ENCODE results near the gene REPIN1.

Gene REPIN1

DNA sequence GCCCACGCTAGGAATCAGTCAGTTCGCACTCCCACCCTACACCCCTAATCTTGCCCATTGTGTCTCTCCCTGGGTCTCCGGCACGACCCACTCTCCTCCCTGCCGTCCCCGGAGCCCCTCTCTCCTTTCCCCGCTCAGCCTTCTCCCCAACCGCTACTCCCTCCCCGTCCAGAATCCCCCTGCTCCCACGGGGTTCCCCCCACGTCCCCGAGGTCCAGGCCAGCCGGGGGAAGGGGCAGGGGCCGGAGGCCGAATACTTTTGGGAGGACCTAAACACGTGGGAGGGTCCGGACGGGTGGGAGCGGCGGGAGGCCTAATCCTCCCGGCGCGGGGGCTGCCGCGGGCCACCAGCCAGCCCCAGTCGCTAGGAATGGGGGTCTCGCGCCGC lies 27.8 kb upstream of the REPIN1 start:
- no peak for TF ChIP-seq POLR2AphosphoS5 (IDR thresholded peaks at IDR 0.05; ENCODE audit: borderline replicate concordance, low read depth, low read length)
- TF ChIP-seq EZH2 (IDR thresholded peaks at IDR 0.05) = no peak
- no peak for TF ChIP-seq FOXP2 (optimal IDR thresholded peaks at IDR 0.05; ENCODE audit: control extremely low read depth, extremely low read length, insufficient read depth)
- H3K9me3 ChIP-seq (ENCODE audit: low read depth, low read length) = no peaks in the 10 kb centered on the region; the same call in 1 of the 2 replicates
- no peak overlapping the region for H3K9ac ChIP-seq (ENCODE audit: insufficient read length)
- no peak for DNase-seq (ENCODE audit: low read depth, low spot score)
- H3K4me3 ChIP-seq = no peak overlapping the region
- H3K27ac ChIP-seq = no peak overlapping the region
- no peaks in the 10 kb centered on the region for H3K36me3 ChIP-seq (ENCODE audit: insufficient read depth, low read length)

DNA sequence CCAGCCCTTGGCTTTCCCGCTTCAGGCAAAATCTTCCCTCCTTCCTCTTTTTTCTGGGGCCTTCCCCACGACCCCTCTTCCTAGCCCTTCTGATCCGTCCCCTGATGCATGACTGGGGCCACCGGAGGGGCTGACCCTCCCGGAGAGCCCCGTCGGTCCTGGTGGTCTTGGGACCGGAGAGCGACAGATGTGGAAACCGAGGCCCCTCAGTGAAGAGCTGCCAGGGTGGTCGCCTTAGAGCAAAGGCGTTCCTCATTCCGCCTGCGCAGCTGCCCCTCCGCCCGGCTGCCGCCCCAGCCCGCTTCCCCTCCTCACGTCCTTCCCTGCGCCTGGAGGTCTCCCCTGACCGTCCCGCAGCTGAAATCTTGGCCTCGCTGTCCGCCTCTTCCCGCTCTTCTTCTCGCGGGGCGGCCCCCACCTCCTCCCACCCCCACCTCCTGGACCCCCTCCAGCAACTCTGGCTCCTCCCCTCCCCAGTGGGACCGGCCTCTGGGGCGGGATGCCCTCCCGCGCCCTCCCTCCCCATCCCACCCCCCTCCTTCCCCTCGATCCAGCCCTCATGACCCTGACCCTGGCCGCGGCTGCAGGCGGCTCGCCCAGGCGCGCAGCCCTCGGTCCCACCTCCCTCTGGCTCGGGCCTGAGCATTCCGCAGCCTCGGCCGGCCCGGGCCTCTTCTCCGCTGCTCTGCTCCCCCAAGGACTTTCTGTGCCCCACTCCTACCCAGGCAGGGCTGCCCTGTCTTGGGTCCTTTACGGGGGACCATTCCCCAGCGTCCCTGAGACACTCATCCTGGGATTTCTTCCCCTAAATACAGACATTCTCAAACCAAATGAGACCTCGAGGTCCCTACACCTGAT lies 27.1 kb upstream of the REPIN1 start, which contains the start of gene RARRES2:
Gene RARRES2, minus strand, starts transcription at position 367 of the 858 bp plus-strand sequence. CDS start 1,020 bp downstream, outside the sequence.
- H3K9ac ChIP-seq (ENCODE audit: insufficient read length) = no peak within 1 kb of the TSS
- DNase-seq (ENCODE audit: low read depth, low spot score) = no peak
- no peak within 1 kb of the TSS for H3K27ac ChIP-seq
- no peaks in the 10 kb centered on the region; the same call in 1 of the 2 replicates for H3K9me3 ChIP-seq (ENCODE audit: low read depth, low read length)
- H3K36me3 ChIP-seq (ENCODE audit: insufficient read depth, low read length) = no peaks in the 10 kb centered on the region
- TF ChIP-seq POLR2AphosphoS5 (IDR thresholded peaks at IDR 0.05; ENCODE audit: borderline replicate concordance, low read depth, low read length) (no peak), EZH2 (IDR thresholded peaks at IDR 0.05) (no peak), FOXP2 (optimal IDR thresholded peaks at IDR 0.05; ENCODE audit: control extremely low read depth, extremely low read length, insufficient read depth) (no peak)
- no peak within 1 kb of the TSS for H3K4me3 ChIP-seq

GRCh38 chr7:150342121-150342408 lies 26.6 kb upstream of the REPIN1 start:
- H3K36me3 ChIP-seq (ENCODE audit: insufficient read depth, low read length) = no peaks in the 10 kb centered on the region
- no peak for DNase-seq (ENCODE audit: low read depth, low spot score)
- no peak overlapping the region for H3K9ac ChIP-seq (ENCODE audit: insufficient read length)
- no peak overlapping the region for H3K27ac ChIP-seq
- H3K4me3 ChIP-seq = no peak overlapping the region
- no peak for TF ChIP-seq EZH2 (IDR thresholded peaks at IDR 0.05)
- TF ChIP-seq POLR2AphosphoS5 (IDR thresholded peaks at IDR 0.05; ENCODE audit: borderline replicate concordance, low read depth, low read length) = no peak
- no peak for TF ChIP-seq FOXP2 (optimal IDR thresholded peaks at IDR 0.05; ENCODE audit: control extremely low read depth, extremely low read length, insufficient read depth)
- H3K9me3 ChIP-seq (ENCODE audit: low read depth, low read length) = no peaks in the 10 kb centered on the region; the same call in 1 of the 2 replicates

DNA sequence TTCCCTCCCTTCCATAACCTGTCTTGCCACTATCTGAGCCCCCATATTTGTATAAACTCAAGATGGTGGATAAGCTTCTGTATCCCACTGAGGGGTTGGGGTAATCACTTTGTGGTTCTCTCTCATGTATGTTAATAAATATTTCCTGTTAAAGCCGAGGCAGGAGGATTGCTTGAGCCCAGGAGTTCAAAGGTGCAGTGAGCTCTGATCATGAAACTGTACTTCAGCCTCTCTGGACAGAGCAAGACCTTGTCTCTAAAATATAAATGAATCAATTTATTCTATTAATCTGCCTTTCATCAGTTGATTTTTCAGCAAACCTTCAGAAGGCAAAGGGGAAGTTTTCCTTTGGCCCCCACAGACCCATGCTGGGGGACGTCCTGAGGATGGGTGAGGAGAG lies 25.4 kb upstream of the REPIN1 start:
- DNase-seq (ENCODE audit: low read depth, low spot score) = no peak
- Histone ChIP-seq H3K9me3 (ENCODE audit: low read depth, low read length) (no peaks in the 10 kb centered on the region; the same call in 1 of the 2 replicates), H3K36me3 (ENCODE audit: insufficient read depth, low read length) (no peaks in the 10 kb centered on the region), H3K9ac (ENCODE audit: insufficient read length) (no peak overlapping the region), H3K4me3 (no peak overlapping the region), H3K27ac (no peak overlapping the region)
- TF ChIP-seq EZH2 (IDR thresholded peaks at IDR 0.05) = no peak
- TF ChIP-seq FOXP2 (optimal IDR thresholded peaks at IDR 0.05; ENCODE audit: control extremely low read depth, extremely low read length, insufficient read depth) = no peak
- TF ChIP-seq POLR2AphosphoS5 (IDR thresholded peaks at IDR 0.05; ENCODE audit: borderline replicate concordance, low read depth, low read length) = no peak

GRCh38 chr7:150344299-150344698 lies 24.3 kb upstream of the REPIN1 start:
- Histone ChIP-seq H3K27ac (no peak overlapping the region), H3K9me3 (ENCODE audit: low read depth, low read length) (no peaks in the 10 kb centered on the region; the same call in 1 of the 2 replicates), H3K36me3 (ENCODE audit: insufficient read depth, low read length) (no peaks in the 10 kb centered on the region), H3K9ac (ENCODE audit: insufficient read length) (no peak overlapping the region), H3K4me3 (no peak overlapping the region)
- no peak for DNase-seq (ENCODE audit: low read depth, low spot score)
- TF ChIP-seq FOXP2 (optimal IDR thresholded peaks at IDR 0.05; ENCODE audit: control extremely low read depth, extremely low read length, insufficient read depth) (no peak), POLR2AphosphoS5 (IDR thresholded peaks at IDR 0.05; ENCODE audit: borderline replicate concordance, low read depth, low read length) (no peak), EZH2 (IDR thresholded peaks at IDR 0.05) (no peak)

DNA sequence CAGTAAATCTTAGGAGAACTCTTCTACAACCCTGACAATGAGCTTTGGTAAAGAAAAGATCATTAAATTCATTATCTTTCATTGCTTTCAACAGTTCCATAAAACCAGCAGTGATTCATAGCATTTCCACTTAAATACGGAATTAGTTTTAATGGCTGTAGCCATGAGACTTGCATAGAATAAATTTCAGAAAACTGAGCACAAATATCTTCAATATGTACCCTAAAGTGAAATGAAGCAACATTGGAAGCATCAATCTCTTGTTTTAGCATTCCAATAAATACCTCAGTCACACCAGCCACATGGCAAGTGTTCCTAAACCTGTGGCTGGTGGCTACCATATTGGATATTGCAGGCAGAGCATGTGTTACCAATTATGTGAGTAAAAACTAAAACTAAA lies 23.6 kb upstream of the REPIN1 start:
- Histone ChIP-seq H3K27ac (no peak overlapping the region), H3K9ac (ENCODE audit: insufficient read length) (no peak overlapping the region), H3K9me3 (ENCODE audit: low read depth, low read length) (no peaks in the 10 kb centered on the region; the same call in 1 of the 2 replicates), H3K4me3 (no peak overlapping the region), H3K36me3 (ENCODE audit: insufficient read depth, low read length) (no peaks in the 10 kb centered on the region)
- DNase-seq (ENCODE audit: low read depth, low spot score) = no peak
- no peak for TF ChIP-seq EZH2 (IDR thresholded peaks at IDR 0.05)
- no peak for TF ChIP-seq FOXP2 (optimal IDR thresholded peaks at IDR 0.05; ENCODE audit: control extremely low read depth, extremely low read length, insufficient read depth)
- no peak for TF ChIP-seq POLR2AphosphoS5 (IDR thresholded peaks at IDR 0.05; ENCODE audit: borderline replicate concordance, low read depth, low read length)

GRCh38 chr7:150346922-150347321 lies 21.7 kb upstream of the REPIN1 start:
- DNase-seq (ENCODE audit: low read depth, low spot score) = no peak
- no peak for TF ChIP-seq POLR2AphosphoS5 (IDR thresholded peaks at IDR 0.05; ENCODE audit: borderline replicate concordance, low read depth, low read length)
- no peak for TF ChIP-seq EZH2 (IDR thresholded peaks at IDR 0.05)
- TF ChIP-seq FOXP2 (optimal IDR thresholded peaks at IDR 0.05; ENCODE audit: control extremely low read depth, extremely low read length, insufficient read depth) = no peak
- H3K9me3 ChIP-seq (ENCODE audit: low read depth, low read length) = no peaks in the 10 kb centered on the region; the same call in 1 of the 2 replicates
- H3K4me3 ChIP-seq = no peak overlapping the region
- H3K9ac ChIP-seq (ENCODE audit: insufficient read length) = no peak overlapping the region
- H3K27ac ChIP-seq = no peak overlapping the region
- H3K36me3 ChIP-seq (ENCODE audit: insufficient read depth, low read length) = no peaks in the 10 kb centered on the region

- no peak for DNase-seq (ENCODE audit: low read depth, low spot score)
- Histone ChIP-seq H3K9ac (ENCODE audit: insufficient read length) (no peak overlapping the region), H3K27ac (no peak overlapping the region), H3K36me3 (ENCODE audit: insufficient read depth, low read length) (no peaks in the 10 kb centered on the region), H3K4me3 (no peak overlapping the region), H3K9me3 (ENCODE audit: low read depth, low read length) (no peaks in the 10 kb centered on the region)
- TF ChIP-seq FOXP2 (optimal IDR thresholded peaks at IDR 0.05; ENCODE audit: control extremely low read depth, extremely low read length, insufficient read depth) = no peak
- TF ChIP-seq EZH2 (IDR thresholded peaks at IDR 0.05) = no peak
- no peak for TF ChIP-seq POLR2AphosphoS5 (IDR thresholded peaks at IDR 0.05; ENCODE audit: borderline replicate concordance, low read depth, low read length)
Measured at GRCh38 chr7:150351587-150352194, 16.9 kb upstream of the REPIN1 start.

All from SK-N-MC (cell line).